ENCODE results near the gene RAN.

DNA sequence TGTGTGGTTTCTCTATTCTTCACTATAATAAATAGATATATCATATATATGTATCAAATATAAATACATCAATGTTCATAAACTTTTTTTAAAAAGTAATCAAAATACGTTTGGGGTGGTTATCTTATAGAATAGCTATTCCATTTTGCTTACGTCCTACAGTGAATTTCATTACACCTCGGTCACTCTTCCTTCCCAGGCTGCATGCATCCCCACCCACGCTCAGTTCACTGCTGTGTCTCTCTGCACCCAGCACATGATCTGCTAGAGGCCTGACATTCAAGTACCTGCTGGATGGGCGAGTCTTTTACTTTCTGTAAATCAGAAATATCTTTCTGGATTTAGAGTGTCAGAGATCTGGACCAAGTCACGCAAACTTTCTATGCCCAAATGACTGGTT lies 36.4 kb upstream of the RAN start:
- TF ChIP-seq CTCF (IDR thresholded peaks at IDR 0.05): no peak
- no peak for TF ChIP-seq EP300 (IDR thresholded peaks at IDR 0.05)
- no peak for TF ChIP-seq POLR2AphosphoS5 (IDR thresholded peaks at IDR 0.05)
